SIG-M5 treated with dmso at 0.1 percent for 504 hours (cell line): ENCODE results near the gene VTI1A.
A peak's percentile ranks its signal among the peaks of the same experiment; 100 is the strongest.
"Not testable (repeated sequence)": the region's sequence is repeated elsewhere in the genome, so short reads cannot be mapped to it uniquely, and the experiment has no call there.

Experiments
- DNase-seq: peaks from one replicate; lab custom pipeline; 2025; ENCODE audit not compliant: unreplicated experiment; lab: John Stamatoyannopoulos, UW

VTI1A gene

DNA sequence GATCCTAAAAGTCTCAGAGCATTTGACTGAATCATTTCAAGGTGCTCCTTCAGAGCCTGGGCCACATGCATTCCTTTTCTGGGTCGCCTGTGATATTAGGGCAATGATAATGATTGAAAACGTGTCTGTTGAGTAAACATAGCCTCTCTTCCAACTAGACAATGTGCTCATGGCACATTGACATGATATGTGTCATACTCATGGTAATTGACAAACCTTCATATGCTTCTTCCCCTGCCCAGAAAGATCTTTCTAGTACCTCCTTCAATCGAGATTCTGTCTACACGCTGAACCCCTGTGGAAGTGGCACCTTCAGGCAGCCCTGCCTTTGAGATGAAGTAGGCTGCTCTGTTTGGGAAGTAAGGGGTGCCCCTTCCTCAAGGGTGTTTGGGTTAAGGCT lies 404.2 kb downstream of the VTI1A start:
- DNase-seq: no peak

DNA sequence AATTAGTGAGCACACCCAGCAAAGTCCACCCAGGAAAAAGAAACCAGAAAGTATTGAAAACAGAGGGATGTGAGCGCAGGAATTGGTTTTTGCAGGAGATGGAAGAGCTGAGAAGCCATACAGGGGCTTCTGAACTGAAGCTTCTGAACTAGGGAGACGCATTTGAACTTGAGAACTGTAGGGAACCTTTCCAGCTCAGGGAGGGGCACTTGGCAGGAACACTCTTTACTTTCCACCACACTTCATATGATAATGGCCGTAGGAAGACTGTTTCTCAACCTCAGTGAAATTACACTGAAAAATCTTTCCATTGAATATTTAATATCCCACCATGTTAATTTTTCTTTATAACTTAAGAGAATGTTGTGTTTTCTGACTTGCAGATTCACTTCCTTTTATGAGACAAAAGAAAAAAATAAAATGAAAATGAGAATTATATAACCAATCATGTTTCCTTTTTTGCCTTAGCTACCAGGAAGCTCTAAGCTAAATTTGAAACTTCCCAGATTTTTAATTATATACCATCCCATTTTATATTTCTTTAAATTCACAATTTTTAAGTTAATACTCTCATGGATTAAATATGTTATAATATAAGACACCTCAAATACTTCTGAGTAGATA lies 404.7 kb downstream of the VTI1A start:
- no peak for DNase-seq

DNA sequence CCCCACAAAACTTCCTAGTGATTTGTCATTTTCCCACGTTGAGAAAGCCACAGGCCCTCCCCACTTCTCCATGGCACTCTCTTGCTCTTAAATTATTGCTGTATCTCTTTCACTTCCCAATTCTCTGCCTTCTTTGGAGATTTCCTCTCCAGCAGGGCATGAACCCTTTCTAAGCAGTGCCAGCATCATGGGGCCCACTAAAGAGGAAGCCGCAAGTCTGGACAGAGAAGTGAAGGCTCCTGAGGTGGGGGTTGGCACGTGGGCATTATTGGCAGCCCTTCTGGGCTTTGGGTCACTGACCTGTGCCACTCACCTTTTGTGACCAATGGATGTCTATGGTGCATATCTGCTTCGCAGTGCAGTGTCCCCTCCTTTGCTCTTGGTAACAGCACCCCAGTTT lies 405.3 kb downstream of the VTI1A start:
- DNase-seq: peak; percentile 92

DNA sequence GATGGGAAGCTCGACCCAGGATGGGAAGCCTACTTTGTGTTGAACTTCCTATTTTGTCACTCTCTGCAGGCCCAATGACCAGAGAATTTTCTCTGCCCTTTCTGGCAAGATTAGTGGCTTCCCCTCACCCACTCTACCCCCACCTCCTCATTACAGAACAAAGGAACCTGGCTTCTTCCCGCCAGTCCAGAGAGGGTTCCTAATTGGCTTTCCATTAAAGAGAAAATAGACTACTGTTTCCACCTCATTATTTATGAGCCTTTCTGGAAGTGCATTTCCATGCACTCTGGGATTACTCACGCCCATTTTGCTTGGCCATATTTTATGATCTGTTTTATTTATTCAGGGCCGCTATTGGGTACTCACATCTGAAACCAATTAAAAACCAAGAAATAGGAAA lies 408.1 kb downstream of the VTI1A start:
- no peak for DNase-seq

DNA sequence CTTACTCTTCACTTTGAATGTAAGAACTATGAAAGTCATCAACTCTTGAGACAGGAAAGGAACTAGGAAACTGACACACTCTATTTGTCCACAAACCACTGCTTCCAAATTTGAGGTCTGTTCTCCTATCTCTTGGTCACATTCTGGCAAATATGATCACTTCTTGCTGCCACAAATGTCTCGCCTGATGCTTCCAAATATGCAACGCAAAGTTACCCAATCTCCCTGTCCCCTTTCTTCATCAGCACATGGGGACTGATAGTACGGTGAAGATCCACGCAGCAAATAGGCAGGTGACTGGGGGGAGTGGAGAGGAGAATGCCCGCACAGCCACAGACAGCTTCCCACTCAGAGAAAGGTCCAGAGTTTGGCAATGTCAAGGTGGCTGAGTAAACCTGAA lies 410.5 kb downstream of the VTI1A start:
- DNase-seq: peak; percentile 11

DNA sequence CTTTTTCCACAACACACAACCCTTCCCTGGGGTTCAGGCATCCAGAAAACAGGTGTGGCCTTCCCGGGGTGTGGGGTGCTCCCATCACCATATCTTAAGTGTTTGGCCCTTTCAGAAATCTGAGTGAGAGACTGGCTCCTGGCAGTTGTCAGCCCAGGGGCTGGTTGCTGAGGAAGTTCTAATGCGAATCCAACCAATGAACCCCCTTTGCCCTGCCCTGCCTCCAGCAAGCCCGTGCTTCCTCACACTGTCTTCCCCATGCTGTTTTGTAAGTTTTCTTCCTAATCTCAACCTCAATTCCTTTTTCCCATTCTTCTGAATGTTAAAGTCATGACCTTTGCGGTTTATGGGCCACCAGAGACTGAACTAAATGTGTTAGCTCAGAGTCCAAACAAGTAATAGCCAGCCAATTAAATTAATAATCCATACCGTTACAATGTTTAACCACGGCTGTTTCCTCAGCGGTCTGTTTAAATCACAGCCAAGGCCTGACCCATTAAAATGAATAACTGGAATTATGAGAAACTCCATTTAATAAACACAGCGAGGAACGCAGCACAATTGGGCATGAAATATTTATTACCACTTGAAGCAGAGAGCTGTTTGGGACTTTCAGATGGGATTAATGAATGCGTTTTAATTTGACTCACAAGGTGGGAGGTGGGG lies 412.1 kb downstream of the VTI1A start:
- no peak for DNase-seq

DNA sequence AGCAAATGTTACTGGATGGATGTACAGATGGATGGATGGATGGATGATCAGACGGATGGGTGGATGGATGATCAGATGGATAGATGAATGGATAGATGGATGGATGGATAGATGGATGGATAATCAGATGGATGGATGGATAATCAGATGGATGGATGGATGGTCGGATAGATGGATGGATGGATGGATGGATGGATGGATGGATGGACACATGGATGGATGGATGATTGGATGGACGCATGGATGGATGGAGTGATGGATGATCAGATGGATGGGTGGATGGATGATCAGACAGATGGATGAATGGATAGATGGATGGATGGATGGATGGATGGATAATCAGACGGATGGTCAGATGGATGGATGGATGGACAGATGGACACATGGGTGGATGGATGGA lies 412.8 kb downstream of the VTI1A start:
- DNase-seq: no peak

DNA sequence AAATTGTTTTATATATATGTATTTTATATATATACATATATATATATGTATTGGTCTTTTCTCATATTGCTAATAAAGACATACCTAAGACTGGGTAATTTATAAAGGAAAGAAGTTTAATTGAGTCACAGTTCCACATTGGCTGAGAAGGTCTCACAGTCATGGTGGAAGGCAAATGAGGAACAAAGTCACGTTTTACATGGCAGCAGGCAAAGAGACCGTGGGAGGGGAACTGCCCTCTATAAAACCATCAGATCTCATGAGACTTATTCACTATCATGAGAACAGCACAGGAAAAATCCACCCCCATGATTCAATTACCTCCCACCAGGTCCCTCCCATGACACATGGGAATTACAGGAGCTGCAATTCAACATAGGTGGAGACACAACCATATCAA lies 416.4 kb downstream of the VTI1A start:
- DNase-seq: not testable (repeated sequence)
